A673 (cell line): ENCODE measurements around the gene EIF2A.
"Not testable (repeated sequence)": the region's sequence is repeated elsewhere in the genome, so short reads cannot be mapped to it uniquely, and the experiment has no call there.

ENCODE experiments used
- EZH2 ChIP-seq: fragments of 200-600 bp; sonication (generic); IDR thresholded peaks from 2 replicates; pipeline ENCODE4 v1.6.1; 2017; ENCODE audit warnings: borderline replicate concordance, low read depth, mild to moderate bottlenecking, mixed read lengths, antibody characterized with exemption, low read length; ENCODE audit not compliant: poor library complexity, severe bottlenecking
- TF ChIP-seq, protein P1 (sequence below): fragments of 300-800, 200-600 bp; sonication (generic); conservative IDR thresholded peaks from 2 replicates; pipeline ENCODE4 v1.5.1; 2017; ENCODE audit warnings: low read depth, mild to moderate bottlenecking, antibody characterized with exemption, low read length, moderate library complexity, mixed read lengths

DNA sequence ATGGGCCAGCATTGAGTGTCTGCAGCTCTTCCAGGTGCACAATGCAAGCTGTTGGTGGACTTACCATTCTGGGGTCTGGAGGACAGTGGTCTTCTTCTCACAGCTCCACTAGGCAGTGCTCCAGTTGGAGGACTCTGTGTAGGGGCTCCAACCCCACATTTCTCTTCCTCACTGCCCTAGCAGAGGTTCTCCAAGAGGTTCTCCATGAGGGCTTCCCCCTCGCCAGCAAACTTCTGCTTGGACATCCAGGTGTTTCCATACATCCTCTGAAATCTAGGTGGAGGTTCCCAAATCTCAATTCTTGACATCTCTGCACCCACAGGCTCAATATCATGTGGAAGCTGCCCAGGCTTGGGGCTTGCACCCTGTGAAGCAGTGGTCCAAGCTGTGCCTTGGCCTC, 45.6 kb upstream of the EIF2A start:
- TF ChIP-seq, protein P1, sequence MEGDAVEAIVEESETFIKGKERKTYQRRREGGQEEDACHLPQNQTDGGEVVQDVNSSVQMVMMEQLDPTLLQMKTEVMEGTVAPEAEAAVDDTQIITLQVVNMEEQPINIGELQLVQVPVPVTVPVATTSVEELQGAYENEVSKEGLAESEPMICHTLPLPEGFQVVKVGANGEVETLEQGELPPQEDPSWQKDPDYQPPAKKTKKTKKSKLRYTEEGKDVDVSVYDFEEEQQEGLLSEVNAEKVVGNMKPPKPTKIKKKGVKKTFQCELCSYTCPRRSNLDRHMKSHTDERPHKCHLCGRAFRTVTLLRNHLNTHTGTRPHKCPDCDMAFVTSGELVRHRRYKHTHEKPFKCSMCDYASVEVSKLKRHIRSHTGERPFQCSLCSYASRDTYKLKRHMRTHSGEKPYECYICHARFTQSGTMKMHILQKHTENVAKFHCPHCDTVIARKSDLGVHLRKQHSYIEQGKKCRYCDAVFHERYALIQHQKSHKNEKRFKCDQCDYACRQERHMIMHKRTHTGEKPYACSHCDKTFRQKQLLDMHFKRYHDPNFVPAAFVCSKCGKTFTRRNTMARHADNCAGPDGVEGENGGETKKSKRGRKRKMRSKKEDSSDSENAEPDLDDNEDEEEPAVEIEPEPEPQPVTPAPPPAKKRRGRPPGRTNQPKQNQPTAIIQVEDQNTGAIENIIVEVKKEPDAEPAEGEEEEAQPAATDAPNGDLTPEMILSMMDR = not testable (repeated sequence)
- not testable (repeated sequence) for TF ChIP-seq EZH2
